GM21723 (cell line): ENCODE data around the gene FSTL4.

Experiments used
- ATAC-seq: cut with Tn5 transposase; IDR thresholded peaks from one replicate; pipeline ENCODE4 v1.9.1; 2021; ENCODE audit warnings: mild to moderate bottlenecking, moderate library complexity; ENCODE audit not compliant: unreplicated experiment

Gene FSTL4

GRCh38 chr5:133252133-133252480 is 360.2 kb downstream of the FSTL4 start:
- no peak for ATAC-seq

DNA sequence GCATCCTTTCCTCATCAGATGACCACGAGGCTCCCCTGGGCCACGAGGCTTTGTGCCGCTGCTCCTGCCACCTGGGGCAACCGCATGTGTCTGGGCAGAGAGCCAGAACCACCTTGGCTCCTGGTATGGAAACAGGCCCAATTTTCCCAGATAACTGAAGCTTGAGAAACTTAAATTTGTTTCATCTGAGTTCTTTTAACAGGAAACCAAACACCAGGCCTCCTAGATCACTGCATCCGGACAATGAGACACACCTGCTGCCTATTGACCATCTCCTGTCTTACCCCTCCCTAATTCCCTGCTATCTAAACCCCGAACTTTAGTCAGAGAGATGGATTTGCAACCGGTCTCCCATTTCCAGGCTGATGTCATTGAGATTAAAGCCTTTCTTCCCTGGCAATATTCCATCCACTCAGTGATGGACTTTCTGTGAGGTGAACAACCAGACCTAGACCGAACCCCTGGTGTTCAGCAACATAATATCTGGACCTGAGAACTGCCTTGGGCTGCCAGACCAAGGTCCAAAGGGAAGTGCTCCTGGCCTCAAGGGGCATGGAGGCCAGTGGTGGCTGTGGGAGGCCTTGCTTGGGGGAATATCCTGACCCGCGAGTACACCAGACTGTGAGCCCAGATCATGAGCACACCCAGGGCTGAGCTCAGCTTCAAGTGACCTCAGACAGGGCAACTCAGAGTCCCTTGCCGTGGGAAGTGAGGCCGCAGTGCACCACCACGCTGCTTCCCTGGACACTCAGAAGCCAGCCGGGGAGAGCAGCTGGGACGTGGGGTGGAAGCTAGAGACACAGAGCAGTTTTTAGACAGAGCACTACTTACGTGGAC is 360.8 kb downstream of the FSTL4 start:
- ATAC-seq: no peak

DNA sequence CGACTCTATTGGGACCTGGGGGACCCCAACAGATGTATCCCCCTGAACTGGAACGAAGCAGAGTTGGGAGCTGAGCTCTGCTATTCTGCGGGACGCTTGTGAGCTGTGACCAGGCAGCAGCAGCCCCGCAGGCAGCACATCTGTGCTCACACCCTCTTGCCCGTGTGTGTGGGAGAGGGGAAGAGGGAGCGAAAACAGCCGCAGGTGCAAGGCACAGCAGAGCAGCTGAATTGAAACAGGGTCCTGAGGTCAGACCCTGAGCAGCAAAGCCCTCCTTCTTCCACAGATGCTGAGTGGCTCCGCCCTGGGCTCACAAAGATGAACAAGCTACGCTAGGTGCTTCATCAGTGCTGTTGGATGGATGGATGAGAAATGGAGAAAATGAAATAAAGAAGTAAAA is 361.8 kb downstream of the FSTL4 start:
- no peak for ATAC-seq

DNA sequence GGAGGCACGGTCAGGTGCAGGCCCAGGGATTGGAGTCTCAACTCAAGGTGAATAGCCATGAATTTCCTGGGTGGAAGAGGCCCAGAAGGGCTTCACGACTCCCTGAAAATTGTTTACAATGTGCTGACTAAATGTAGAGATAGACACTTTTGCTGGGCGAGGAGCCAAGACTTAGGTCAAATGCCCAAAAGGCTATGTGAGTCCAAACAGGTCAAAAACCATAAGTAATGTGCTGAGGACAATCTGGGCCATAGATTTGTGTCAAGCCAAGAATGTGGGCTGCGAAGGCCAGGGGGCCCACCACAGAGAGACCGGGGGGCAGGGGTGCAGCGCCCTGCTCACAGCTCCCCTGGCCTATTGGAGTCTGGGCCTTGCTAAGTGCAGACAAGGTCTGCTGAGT is 362.7 kb downstream of the FSTL4 start:
- no peak for ATAC-seq

- ATAC-seq: no peak
Measured at GRCh38 chr5:133247881-133248624, 364.3 kb downstream of the FSTL4 start.

GRCh38 chr5:133247151-133247709 is 365.1 kb downstream of the FSTL4 start:
- ATAC-seq: no peak

DNA sequence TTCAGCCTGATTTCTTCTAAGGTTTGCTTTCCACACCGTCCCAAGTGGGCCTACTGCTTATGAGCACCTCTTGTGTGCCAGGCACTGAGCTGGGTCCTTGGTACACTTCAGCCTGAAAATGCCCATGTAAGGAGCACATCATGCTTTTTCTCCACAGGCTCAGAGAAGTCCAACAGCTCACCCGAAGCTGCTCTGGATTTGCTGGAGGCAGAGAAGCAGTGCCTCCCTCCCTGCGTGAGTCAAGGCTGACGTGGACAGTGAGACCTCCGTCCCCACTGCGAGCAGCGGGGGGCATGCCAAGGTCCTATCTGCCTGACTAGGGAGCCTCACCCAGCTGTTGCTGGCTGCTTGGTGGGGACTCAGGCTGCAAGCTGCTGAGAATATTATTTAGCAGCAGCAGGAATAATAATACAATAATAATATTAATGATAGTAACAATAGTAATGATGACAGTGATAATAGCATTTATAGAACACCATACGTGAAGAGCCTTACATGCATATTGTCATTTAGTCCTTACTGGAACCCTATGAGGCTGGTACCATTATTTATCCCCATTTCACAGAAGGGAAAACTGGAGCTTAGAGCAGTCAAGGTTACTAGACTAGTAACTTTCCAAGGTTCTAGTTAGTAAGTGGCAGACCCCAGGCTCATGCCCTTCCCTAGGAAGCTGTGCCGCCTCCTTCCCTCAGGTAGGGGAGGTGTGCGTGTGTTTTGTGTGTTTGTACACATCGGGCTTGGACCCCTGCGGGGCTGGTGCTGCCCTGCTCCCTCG is 365.8 kb downstream of the FSTL4 start:
- no peak for ATAC-seq

GRCh38 chr5:133246053-133246370 is 366.3 kb downstream of the FSTL4 start:
- ATAC-seq: no peak

- ATAC-seq: no peak
Measured at GRCh38 chr5:133245191-133246052, 366.9 kb downstream of the FSTL4 start.

DNA sequence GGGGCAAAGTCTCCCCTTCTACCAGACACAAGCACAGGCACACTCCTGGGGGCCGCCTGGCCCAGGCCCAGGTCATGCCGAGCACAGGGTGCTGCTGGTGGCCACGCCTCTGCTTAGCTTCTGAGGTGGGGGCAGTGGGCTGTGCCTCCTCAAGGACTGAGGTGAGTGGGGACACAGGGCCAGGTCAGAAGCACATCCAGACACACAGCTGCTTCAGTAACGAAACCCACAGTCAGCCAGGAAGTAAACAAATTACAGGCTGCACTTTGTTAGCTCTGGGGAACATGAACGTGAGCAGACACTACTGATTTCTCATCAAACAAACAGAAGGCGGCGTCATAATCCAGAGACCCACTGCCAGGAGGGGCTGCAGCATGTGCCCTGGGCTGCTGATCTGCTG is 368.1 kb downstream of the FSTL4 start:
- peak; percentile 52 for ATAC-seq

DNA sequence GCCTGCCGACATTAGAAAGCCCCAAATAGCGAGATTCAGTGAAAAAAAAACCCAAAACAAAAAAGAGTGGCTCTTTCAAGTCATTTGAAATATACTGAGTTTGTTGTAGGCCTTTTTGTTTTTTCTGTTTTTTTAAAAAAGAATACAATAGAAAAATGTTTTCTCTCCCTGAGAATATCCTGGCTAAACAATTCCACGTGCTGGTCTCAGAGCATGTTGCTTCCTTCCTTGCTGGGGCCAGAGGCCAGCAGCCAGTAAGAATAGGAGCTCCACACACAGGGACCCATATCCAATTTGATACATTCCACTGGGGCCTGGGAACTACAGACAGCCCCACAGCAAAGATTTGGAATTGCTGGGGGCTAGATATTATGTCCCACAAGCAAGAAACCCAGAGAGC is 369.1 kb downstream of the FSTL4 start:
- no peak for ATAC-seq

- ATAC-seq: no peak
Measured at GRCh38 chr5:133242221-133242835, 370.0 kb downstream of the FSTL4 start.

- no peak for ATAC-seq
Measured at GRCh38 chr5:133241179-133242092, 370.9 kb downstream of the FSTL4 start.

DNA sequence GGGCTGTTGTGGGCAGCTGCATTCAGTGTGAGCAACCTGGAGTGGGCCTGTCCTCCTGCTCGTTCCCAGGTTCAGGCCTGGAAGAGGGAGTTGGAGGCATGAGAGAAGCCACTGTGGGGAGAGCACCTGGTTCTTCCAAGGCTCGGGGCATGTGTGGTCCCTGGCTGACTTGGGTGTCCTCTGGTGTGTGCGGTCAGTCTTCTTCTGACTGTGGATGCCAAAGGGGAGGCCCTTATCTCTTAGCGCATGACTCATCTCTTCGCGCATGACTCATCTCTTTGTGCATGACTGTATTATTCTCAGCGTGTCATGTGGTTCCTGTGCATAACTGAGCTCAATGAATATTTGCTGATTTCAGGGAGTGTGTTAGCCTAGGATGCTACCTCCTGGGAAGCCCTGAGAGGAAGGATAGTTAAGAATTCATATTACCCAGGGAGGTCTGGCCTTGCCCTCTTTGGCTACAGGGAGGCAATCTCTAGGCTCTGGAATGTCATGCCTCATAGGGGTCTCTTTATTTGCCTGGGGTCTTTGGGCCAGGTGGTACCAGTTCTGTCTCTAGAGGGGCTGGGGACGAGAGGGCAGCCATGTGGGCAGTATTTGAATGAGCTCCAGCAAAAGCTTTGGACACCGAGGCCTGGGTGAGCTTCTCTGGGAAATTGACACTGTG is 371.8 kb downstream of the FSTL4 start:
- ATAC-seq: peak; percentile 73

GRCh38 chr5:133238426-133239205 is 373.7 kb downstream of the FSTL4 start:
- no peak for ATAC-seq

DNA sequence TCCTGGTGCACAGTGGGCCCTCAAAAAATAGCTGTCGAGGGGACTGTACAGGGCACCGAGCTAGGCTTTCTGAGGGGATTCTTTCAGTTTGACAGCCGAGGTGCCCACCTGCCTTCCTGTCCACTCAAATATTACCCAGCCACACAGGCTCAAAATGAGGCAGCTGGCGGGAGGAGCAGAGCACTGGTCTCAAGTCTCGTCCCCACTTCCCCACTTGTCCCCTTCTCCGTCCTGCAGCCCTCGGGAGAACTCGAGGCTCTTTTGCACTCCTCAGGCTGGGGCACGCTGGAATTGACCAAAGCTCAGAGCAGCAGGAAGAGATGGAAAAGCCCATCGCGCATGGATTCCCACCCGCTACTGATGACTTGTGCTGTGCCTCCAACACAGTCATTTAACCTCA is 375.4 kb downstream of the FSTL4 start:
- ATAC-seq: no peak

- ATAC-seq: no peak
Measured at GRCh38 chr5:133236541-133236951, 375.8 kb downstream of the FSTL4 start.
